Osteoblast (primary cell): ENCODE measurements around the gene CARD8. TPM values are rescaled to one million over a fixed set of nuclear protein-coding genes. Genes with fewer than 3 reads are reported as not detected.

Experiments
- DNase-seq: peaks from one replicate; pipeline ENCODE4 v3.0.0; 2011; ENCODE audit warnings: low spot score, mixed read lengths; ENCODE audit not compliant: insufficient read length; ENCODE audit errors: missing footprints
- H2AFZ ChIP-seq: 2 replicates; pipeline ENCODE4 v1.6.0; 2011; ENCODE audit warnings: mild to moderate bottlenecking, low read length
- H3K27ac ChIP-seq: 2 replicates; pipeline ENCODE4 v1.5.1; 2011; ENCODE audit warnings: mild to moderate bottlenecking, low read depth, low read length, moderate library complexity
- H3K27me3 ChIP-seq: 2 replicates; pipeline ENCODE4 v1.6.0; 2012; ENCODE audit warnings: mild to moderate bottlenecking, control low read depth, inconsistent platforms, low read length, moderate library complexity; ENCODE audit not compliant: insufficient read depth
- H3K36me3 ChIP-seq: 2 replicates; pipeline ENCODE4 v1.5.1; 2011; ENCODE audit warnings: mild to moderate bottlenecking, low read length, control low read depth, moderate library complexity; ENCODE audit not compliant: insufficient read depth
- H3K4me1 ChIP-seq: 2 replicates; pipeline ENCODE4 v1.5.1; 2011; ENCODE audit warnings: mild to moderate bottlenecking, low read length, control low read depth, moderate library complexity; ENCODE audit not compliant: insufficient read depth
- H3K4me2 ChIP-seq: 2 replicates; pipeline ENCODE4 v1.6.0; 2011; ENCODE audit warnings: mild to moderate bottlenecking, low read length; ENCODE audit not compliant: insufficient read depth
- H3K4me3 ChIP-seq: fragments of 200-600 bp; sonication (generic); 3 replicates; pipeline ENCODE4 v1.5.1; 2012; ENCODE audit warnings: mild to moderate bottlenecking, low read length, inconsistent platforms; ENCODE audit not compliant: insufficient read depth
- H3K79me2 ChIP-seq: 2 replicates; pipeline ENCODE4 v1.6.0; 2012; ENCODE audit warnings: mild to moderate bottlenecking, low read length, control low read depth, inconsistent platforms; ENCODE audit not compliant: insufficient read depth
- H3K9me3 ChIP-seq: 2 replicates; pipeline ENCODE4 v1.5.1; 2011; ENCODE audit warnings: low read depth, low read length, control low read depth
- H4K20me1 ChIP-seq: 2 replicates; pipeline ENCODE4 v1.6.0; 2012; ENCODE audit warnings: mild to moderate bottlenecking, low read length, control low read depth; ENCODE audit not compliant: insufficient read depth
- CTCF ChIP-seq: IDR thresholded peaks from 2 replicates; pipeline ENCODE4 v1.5.1; 2011; ENCODE audit warnings: mild to moderate bottlenecking, low read depth, low read length, moderate library complexity; ENCODE audit errors: extremely low read depth
- total RNA-seq: library from RNA; depleted of rRNA; stranded (reverse); fragments of >200 nt; gene quantifications from 2 replicates; pipeline ENCODE4 v1.2.3, GENCODE V29; 2012

The CARD8 gene
- total RNA-seq, 1 donor, result 17.4 TPM

- H3K27ac ChIP-seq, result no peak overlapping the region
- no peak overlapping the region for H3K4me2 ChIP-seq
- DNase-seq, result peak; percentile 93
- no peak overlapping the region for H2AFZ ChIP-seq
- TF ChIP-seq CTCF, result peak; percentile 23
- no peaks in the 10 kb centered on the region for H3K79me2 ChIP-seq
- H3K36me3 ChIP-seq, result peaks cover 3% of the 10 kb centered on the region
- H3K9me3 ChIP-seq, result no peaks in the 10 kb centered on the region
- H3K4me3 ChIP-seq, result no peak overlapping the region
- no peaks in the 10 kb centered on the region for H3K27me3 ChIP-seq
- no peaks in the 10 kb centered on the region for H4K20me1 ChIP-seq
- no peaks in the 10 kb centered on the region for H3K4me1 ChIP-seq
Observed at GRCh38 chr19:48190288-48190884, 65.3 kb downstream of the CARD8 start.

GRCh38 chr19:48186541-48186991 lies 69.1 kb downstream of the CARD8 start:
- no peak for TF ChIP-seq CTCF

GRCh38 chr19:48186015-48186414 lies 69.7 kb downstream of the CARD8 start:
- H3K27me3 ChIP-seq, result no peaks in the 10 kb centered on the region
- H3K27ac ChIP-seq, result no peak overlapping the region
- TF ChIP-seq CTCF, result no peak
- DNase-seq, result no peak
- H3K79me2 ChIP-seq, result no peaks in the 10 kb centered on the region
- H4K20me1 ChIP-seq, result no peaks in the 10 kb centered on the region
- H3K4me2 ChIP-seq, result no peak overlapping the region
- H2AFZ ChIP-seq, result no peak overlapping the region
- no peaks in the 10 kb centered on the region for H3K4me1 ChIP-seq
- H3K9me3 ChIP-seq, result peaks cover 2% of the 10 kb centered on the region
- no peak overlapping the region for H3K4me3 ChIP-seq
- peaks cover 8% of the 10 kb centered on the region for H3K36me3 ChIP-seq

More at GRCh38 chr19:48186541-48186991, 69.1 kb downstream of the CARD8 start:
- no peaks in the 10 kb centered on the region for H3K27me3 ChIP-seq
- H3K79me2 ChIP-seq, result no peaks in the 10 kb centered on the region
- DNase-seq, result no peak
- no peak overlapping the region for H3K4me2 ChIP-seq
- no peak overlapping the region for H2AFZ ChIP-seq
- H3K27ac ChIP-seq, result no peak overlapping the region
- H3K4me3 ChIP-seq, result no peak overlapping the region
- H3K36me3 ChIP-seq, result peaks cover 3% of the 10 kb centered on the region
- H3K9me3 ChIP-seq, result no peaks in the 10 kb centered on the region
- no peaks in the 10 kb centered on the region for H3K4me1 ChIP-seq
- H4K20me1 ChIP-seq, result no peaks in the 10 kb centered on the region

GRCh38 chr19:48183356-48183755 lies 72.4 kb downstream of the CARD8 start:
- TF ChIP-seq CTCF, result no peak
- peaks cover 6% of the 10 kb centered on the region for H3K36me3 ChIP-seq

More at GRCh38 chr19:48183356-48183755, 72.4 kb downstream of the CARD8 start:
- Histone ChIP-seq H4K20me1 (no peaks in the 10 kb centered on the region), H3K4me2 (no peak overlapping the region), H3K79me2 (no peaks in the 10 kb centered on the region), H3K9me3 (peaks cover 2% of the 10 kb centered on the region), H3K4me3 (no peak overlapping the region), H3K27ac (no peak overlapping the region), H2AFZ (no peak overlapping the region), H3K27me3 (no peaks in the 10 kb centered on the region), H3K4me1 (no peaks in the 10 kb centered on the region)
- no peak for DNase-seq
